Measurements from ENCODE around the gene MYLK2. TPM values are rescaled to one million over a fixed set of nuclear protein-coding genes. Genes with fewer than 3 reads are reported as not detected.

MYLK2 gene
- total and polyA plus RNA-seq, 9 donors = 0.08 to 0.35 (median 0.20) TPM; not detected in 6

DNA sequence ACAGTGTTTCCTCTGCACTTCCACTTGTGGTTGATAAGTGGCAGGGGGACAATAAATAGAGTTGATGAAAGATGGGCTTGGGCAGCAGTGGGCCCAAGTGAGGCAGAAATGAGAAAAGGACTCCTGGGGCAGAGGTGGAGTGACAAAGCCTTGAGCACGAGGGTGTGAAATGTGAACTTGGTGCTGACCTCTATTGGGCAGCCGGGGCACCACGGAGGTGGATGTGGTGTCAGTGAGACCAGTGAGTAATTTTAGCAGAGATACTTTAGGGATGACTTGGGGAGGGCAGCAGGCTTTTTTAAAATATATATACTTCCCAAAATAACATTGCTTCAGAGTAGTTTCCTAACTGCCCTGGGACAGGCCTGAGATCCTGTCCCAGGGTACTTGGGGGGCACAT, 30.6 kb upstream of the MYLK2 start:
- Histone ChIP-seq H3K36me3 (no peaks in the 10 kb centered on the region), H3K4me3 (no peak overlapping the region), H3K27ac (no peak overlapping the region), H3K9me3 (no peaks in the 10 kb centered on the region), H3K4me1 (ENCODE audit: insufficient read depth) (no peaks in the 10 kb centered on the region), H3K27me3 (no peaks in the 10 kb centered on the region)
- no peak for TF ChIP-seq EP300 (IDR thresholded peaks at IDR 0.05)
- TF ChIP-seq POLR2A (IDR thresholded peaks at IDR 0.05) = no peak
- TF ChIP-seq, protein P1, sequence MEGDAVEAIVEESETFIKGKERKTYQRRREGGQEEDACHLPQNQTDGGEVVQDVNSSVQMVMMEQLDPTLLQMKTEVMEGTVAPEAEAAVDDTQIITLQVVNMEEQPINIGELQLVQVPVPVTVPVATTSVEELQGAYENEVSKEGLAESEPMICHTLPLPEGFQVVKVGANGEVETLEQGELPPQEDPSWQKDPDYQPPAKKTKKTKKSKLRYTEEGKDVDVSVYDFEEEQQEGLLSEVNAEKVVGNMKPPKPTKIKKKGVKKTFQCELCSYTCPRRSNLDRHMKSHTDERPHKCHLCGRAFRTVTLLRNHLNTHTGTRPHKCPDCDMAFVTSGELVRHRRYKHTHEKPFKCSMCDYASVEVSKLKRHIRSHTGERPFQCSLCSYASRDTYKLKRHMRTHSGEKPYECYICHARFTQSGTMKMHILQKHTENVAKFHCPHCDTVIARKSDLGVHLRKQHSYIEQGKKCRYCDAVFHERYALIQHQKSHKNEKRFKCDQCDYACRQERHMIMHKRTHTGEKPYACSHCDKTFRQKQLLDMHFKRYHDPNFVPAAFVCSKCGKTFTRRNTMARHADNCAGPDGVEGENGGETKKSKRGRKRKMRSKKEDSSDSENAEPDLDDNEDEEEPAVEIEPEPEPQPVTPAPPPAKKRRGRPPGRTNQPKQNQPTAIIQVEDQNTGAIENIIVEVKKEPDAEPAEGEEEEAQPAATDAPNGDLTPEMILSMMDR (IDR thresholded peaks at IDR 0.05) = no peak
- 62 to 79% (median 75%) methylated on average over 3 of the region's 3 CpGs for WGBS, 3 donors
- intact Hi-C loops (cut with DNase I) = no loop called here
- DNase-seq = no peak

DNA sequence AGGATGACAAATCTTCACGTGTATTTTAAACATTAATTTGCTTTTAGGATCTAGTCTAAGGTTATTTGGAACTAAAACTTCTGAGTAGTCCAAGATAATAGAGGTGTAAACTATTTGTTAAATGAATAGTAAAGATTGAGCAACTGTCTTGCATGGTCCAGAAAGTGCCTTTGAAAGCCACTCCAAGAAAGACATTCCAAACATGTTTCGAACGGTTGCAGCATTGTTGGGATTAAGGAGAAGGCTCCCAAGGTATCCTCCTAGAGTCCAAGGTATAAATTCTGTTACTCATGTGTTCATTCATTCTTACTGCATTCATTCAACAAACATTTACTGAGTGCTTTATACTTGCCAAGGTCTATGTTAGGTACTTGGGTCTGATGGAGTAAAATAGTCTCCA, 28.8 kb upstream of the MYLK2 start:
- TF ChIP-seq, protein P1 (IDR thresholded peaks at IDR 0.05) = no peak
- no peak for TF ChIP-seq EP300 (IDR thresholded peaks at IDR 0.05)
- no peak for TF ChIP-seq POLR2A (IDR thresholded peaks at IDR 0.05)
- Histone ChIP-seq H3K27me3 (no peaks in the 10 kb centered on the region), H3K36me3 (no peaks in the 10 kb centered on the region), H3K9me3 (no peaks in the 10 kb centered on the region), H3K27ac (no peak overlapping the region), H3K4me3 (no peak overlapping the region), H3K4me1 (ENCODE audit: insufficient read depth) (no peaks in the 10 kb centered on the region)
- DNase-seq = no peak
- intact Hi-C loops (cut with DNase I) = no loop called here
- 72 to 87% (median 82%) methylated on average over 3 of the region's 3 CpGs for whole genome bisulfite sequencing, 3 donors

DNA sequence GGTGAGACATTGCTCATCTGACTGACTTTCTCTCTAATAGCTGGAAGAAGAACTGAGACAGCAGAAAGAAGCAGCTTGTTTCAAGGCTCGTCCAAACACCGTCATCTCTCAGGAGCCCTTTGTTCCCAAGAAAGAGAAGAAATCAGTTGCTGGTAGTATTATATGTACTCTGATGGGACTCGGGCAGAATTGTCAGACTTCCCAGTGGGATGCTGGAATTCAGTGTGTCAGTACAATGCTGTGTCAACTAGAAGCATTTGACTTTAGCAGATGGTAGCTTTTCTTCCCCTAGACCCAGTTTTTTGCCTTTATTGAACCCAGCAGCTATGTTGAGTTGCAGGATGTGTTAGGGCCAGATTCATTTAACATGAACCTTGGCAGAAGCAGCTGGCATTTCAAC, 21.8 kb upstream of the MYLK2 start:
- H3K27ac ChIP-seq = no peak overlapping the region
- H3K4me1 ChIP-seq (ENCODE audit: insufficient read depth) = no peaks in the 10 kb centered on the region
- intact Hi-C loops (cut with DNase I) = no loop called here
- H3K36me3 ChIP-seq = no peaks in the 10 kb centered on the region
- DNase-seq = no peak
- TF ChIP-seq POLR2A (IDR thresholded peaks at IDR 0.05) = no peak
- no peak for TF ChIP-seq EP300 (IDR thresholded peaks at IDR 0.05)
- TF ChIP-seq, protein P1 (IDR thresholded peaks at IDR 0.05) = no peak
- WGBS, 3 donors = 85 to 91% (median 87%) methylated on average over 3 of the region's 3 CpGs
- H3K4me3 ChIP-seq = no peak overlapping the region
- H3K27me3 ChIP-seq = no peaks in the 10 kb centered on the region
- H3K9me3 ChIP-seq = no peaks in the 10 kb centered on the region

DNA sequence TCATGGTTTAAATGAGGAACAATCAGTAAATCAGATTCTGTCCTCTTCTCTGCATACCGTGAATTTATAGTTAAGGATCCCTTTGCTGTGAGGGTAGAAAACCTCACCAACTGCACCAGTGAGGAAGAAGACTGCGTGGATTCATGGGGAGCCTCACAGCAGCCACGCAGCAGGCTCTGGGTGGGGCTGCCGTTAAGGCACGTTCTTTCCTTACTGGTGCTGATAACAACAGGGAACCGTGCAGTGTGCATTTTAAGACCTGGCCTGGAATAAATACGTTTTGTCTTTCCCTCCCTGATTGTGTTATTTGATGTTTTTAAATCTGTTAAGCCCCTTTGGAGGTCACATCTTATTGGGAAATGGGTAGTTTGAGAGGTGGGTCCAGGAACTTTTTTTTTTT, 17.6 kb upstream of the MYLK2 start:
- no peak overlapping the region for H3K27ac ChIP-seq
- no peaks in the 10 kb centered on the region for H3K36me3 ChIP-seq
- DNase-seq = no peak
- no peaks in the 10 kb centered on the region for H3K27me3 ChIP-seq
- H3K4me1 ChIP-seq (ENCODE audit: insufficient read depth) = no peaks in the 10 kb centered on the region
- no peak overlapping the region for H3K4me3 ChIP-seq
- WGBS, 3 donors = 76 to 86% (median 76%) methylated on average over 7 of the region's 7 CpGs
- no peaks in the 10 kb centered on the region for H3K9me3 ChIP-seq
- TF ChIP-seq POLR2A (IDR thresholded peaks at IDR 0.05) = no peak
- no peak for TF ChIP-seq EP300 (IDR thresholded peaks at IDR 0.05)
- TF ChIP-seq, protein P1 (IDR thresholded peaks at IDR 0.05) = no peak
- intact Hi-C loops (cut with DNase I) = no loop called here
